Astrocyte of the spinal cord (primary cell): ENCODE data around the gene FAF1.
A peak's percentile ranks its signal among the peaks of the same experiment; 100 is the strongest.

ENCODE experiments used
- DNase-seq: peaks from one replicate; pipeline ENCODE4 v3.0.0; 2011; ENCODE audit warnings: low read depth, low spot score
- H3K4me3 ChIP-seq: 2 replicates; pipeline ENCODE4 v1.5.1; 2011; ENCODE audit warnings: low read depth, mild to moderate bottlenecking, low read length, moderate library complexity
- CTCF ChIP-seq: IDR thresholded peaks from 2 replicates; pipeline ENCODE4 v1.5.1; 2012; ENCODE audit warnings: low read depth, mild to moderate bottlenecking, low read length, inconsistent platforms
- in situ Hi-C: cut with HindIII; loops from 2 replicates; pipeline ENCODE4 v1.10.0; 2017; ENCODE audit warnings: low sequenced_read_pairs

FAF1 gene

GRCh38 chr1:50684185-50684584 is 275.9 kb downstream of the FAF1 start:
- no peak for DNase-seq
- no peak overlapping the region for H3K4me3 ChIP-seq
- in situ Hi-C loops: no loop called here
- TF ChIP-seq CTCF: no peak

- no peak overlapping the region for H3K4me3 ChIP-seq
- DNase-seq: no peak
- TF ChIP-seq CTCF: no peak
- in situ Hi-C loops: no loop called here
Measured at GRCh38 chr1:50681931-50682330, 278.1 kb downstream of the FAF1 start.

- TF ChIP-seq CTCF: no peak
Measured at GRCh38 chr1:50667710-50668356, 292.2 kb downstream of the FAF1 start.

GRCh38 chr1:50667272-50667671 is 292.8 kb downstream of the FAF1 start:
- peak; percentile 19 for DNase-seq
- H3K4me3 ChIP-seq: no peak overlapping the region
- TF ChIP-seq CTCF: no peak
- in situ Hi-C loops: no loop called here

More at GRCh38 chr1:50667710-50668356, 292.2 kb downstream of the FAF1 start:
- H3K4me3 ChIP-seq: no peak overlapping the region
- peak; percentile 56 for DNase-seq
- in situ Hi-C loops: no loop called here

- H3K4me3 ChIP-seq: no peak overlapping the region
- TF ChIP-seq CTCF: peak; percentile 10
- in situ Hi-C loops: no loop called here
- peak; percentile 22 for DNase-seq
Measured at GRCh38 chr1:50666849-50667248, 293.2 kb downstream of the FAF1 start.

GRCh38 chr1:50665413-50665812 is 294.7 kb downstream of the FAF1 start:
- no peak overlapping the region for H3K4me3 ChIP-seq
- in situ Hi-C loops: no loop called here
- no peak for DNase-seq
- TF ChIP-seq CTCF: no peak
